Kidney (tissue), 22 donors: ENCODE measurements around the gene NUDT5. TPM values are rescaled to one million over a fixed set of nuclear protein-coding genes. Genes with fewer than 3 reads are reported as not detected.

Source experiments
- DNase-seq, 5 donors: peaks; one replicate each; pipeline ENCODE4 v3.0.0-alpha.2; 2013 to 2020
- FAIRE-seq: peaks from 2 replicates; lab custom pipeline; 2012; peaks lifted over from hg19 to GRCh38; lab: Jason Lieb, UNC
- H3K27ac ChIP-seq, 2 donors: one replicate each; pipeline ENCODE4 v1.7.0; 2013; ENCODE audit warnings: low read depth in 2 of 2, low read length in 2 of 2, inconsistent platforms in 1 of 2
- H3K27me3 ChIP-seq: one replicate; pipeline ENCODE4 v1.7.1; 2013; ENCODE audit warnings: low read length, inconsistent platforms; ENCODE audit not compliant: control insufficient read depth, insufficient read depth
- H3K36me3 ChIP-seq, 3 donors: one replicate each; pipeline versions ENCODE4 v1.7.0 to v1.7.1; 2013; ENCODE audit warnings: low read length in 3 of 3, control low read depth in 1 of 3, inconsistent platforms in 1 of 3; ENCODE audit not compliant: insufficient read depth in 3 of 3, control insufficient read depth in 2 of 3
- H3K4me1 ChIP-seq, 3 donors: one replicate each; pipeline versions ENCODE4 v1.7.0 to v1.7.1; 2013; ENCODE audit warnings: low read length in 3 of 3, inconsistent platforms in 1 of 3, low read depth in 1 of 3; ENCODE audit not compliant: control insufficient read depth in 2 of 3, insufficient read depth in 2 of 3
- H3K4me3 ChIP-seq, 3 donors: one replicate each; pipeline versions ENCODE4 v1.7.0 to v1.8.1; 2013; ENCODE audit warnings: low read length in 3 of 3, control low read depth in 1 of 3, inconsistent platforms in 1 of 3
- H3K9ac ChIP-seq, 3 donors: one replicate each; pipeline versions ENCODE4 v1.7.0 to v1.7.1; 2013; ENCODE audit warnings: low read length in 3 of 3, control low read depth in 1 of 3, inconsistent platforms in 1 of 3
- H3K9me3 ChIP-seq, 3 donors: one replicate each; pipeline versions ENCODE4 v1.7.0 to v1.7.1; 2013; ENCODE audit warnings: low read length in 3 of 3, control low read depth in 1 of 3, inconsistent platforms in 1 of 3; ENCODE audit not compliant: control insufficient read depth in 2 of 3, insufficient read depth in 1 of 3
- intact Hi-C: fragments of 100-400 bp; cut with DNase I; formaldehyde crosslinking; loops from one replicate; pipeline ENCODE4 v1.11.1; 2022
- long read RNA-seq, 10 donors: library from polyadenylated mRNA in 1 of 10; unstranded in 1 of 10; transcript quantifications; one replicate each; pipeline ENCODE4 v2.0.0 and lab custom pipeline, GENCODE V29; 2021 to 2026
- polyA plus RNA-seq: library from polyadenylated mRNA; stranded (reverse); fragments of 350-450 nt; fragmentation: Illumina TruSeq; extraction: RNeasy Lipid Tissue Mini Kit (QIAGEN cat#74804); gene quantifications from one replicate; pipeline ENCODE4 v1.2.3, GENCODE V29; 2014; ENCODE audit warnings: low read depth, low replicate concordance; ENCODE audit not compliant: insufficient read depth
- total RNA-seq: library from RNA; stranded (reverse); fragmentation: NEBNext Ultra II Directional; extraction: Animal tissue kit (Norgen Biotek cat#: 25700); gene quantifications from one replicate; pipeline ENCODE4 v1.2.1, GENCODE V29; 2021
- TF ChIP-seq, protein P1 (sequence below): IDR thresholded peaks from 3 replicates; pipeline ENCODE4 v1.5.1; 2012; ENCODE audit warnings: mild to moderate bottlenecking, moderate library complexity, borderline replicate concordance; ENCODE audit not compliant: insufficient read depth; ENCODE audit errors: extremely low read depth
- donor health status: control.
- donor health status: control.
- donor health status: control.
- donor health status: control.
- donor health status: control.
- donor health status: DM: yes; HTN: yes; CAD: no.
- donor health status: Normal renal cell carcinoma (clear cell type).

The NUDT5 gene
- total RNA-seq (48.3 TPM), polyA plus RNA-seq (78.2 TPM)
- long read RNA-seq, donor 1, partial matches to known transcripts = 0 of 13 reads
- long read RNA-seq, donor 1, other reads (novel, unspliced or antisense) = 13 of 13 reads
- long read RNA-seq, donor 2, partial matches to known transcripts = 0 of 22 reads
- long read RNA-seq, donor 2, other reads (novel, unspliced or antisense) = 21 of 22 reads
- long read RNA-seq, donor 3, partial matches to known transcripts = 0 of 28 reads
- long read RNA-seq, donor 3, other reads (novel, unspliced or antisense) = 28 of 28 reads
- long read RNA-seq, donor 4, partial matches to known transcripts = 0 of 20 reads
- long read RNA-seq, donor 4, other reads (novel, unspliced or antisense) = 20 of 20 reads
- long read RNA-seq, donor 5 = 0 reads
- long read RNA-seq, donor 6, partial matches to known transcripts = 11 of 93 reads
- long read RNA-seq, donor 6, other reads (novel, unspliced or antisense) = 82 of 93 reads
- long read RNA-seq, donor 7, partial matches to known transcripts = 0 of 6 reads
- long read RNA-seq, donor 7, other reads (novel, unspliced or antisense) = 6 of 6 reads
- long read RNA-seq, donor 8, partial matches to known transcripts = 0 of 29 reads
- long read RNA-seq, donor 8, other reads (novel, unspliced or antisense) = 29 of 29 reads
- long read RNA-seq, donor 9, partial matches to known transcripts = 20 of 20 reads
- long read RNA-seq, donor 9, other reads (novel, unspliced or antisense) = 0 of 20 reads
- long read RNA-seq, donor 10, partial matches to known transcripts = 0 of 22 reads
- long read RNA-seq, donor 10, other reads (novel, unspliced or antisense) = 20 of 22 reads

GRCh38 chr10:12195603-12196506 is at the start of gene NUDT5, which contains the start of gene CDC123:
TSS of gene NUDT5 (minus strand) at chr10:12195891. CDS start at chr10:12186291, 9,600 bp downstream.
TSS of gene CDC123 (plus strand) at chr10:12196188. CDS start at chr10:12196246, 58 bp downstream.
- peaks cover 0 to 15% (median 5%) of the 10 kb centered on the region in 3 donors for H3K4me1 ChIP-seq
- H3K9me3 ChIP-seq = no peaks in the 10 kb centered on the region
- intact Hi-C loops = no loop called here
- peak within 1 kb of the TSS; percentile 89 to 100 (median 100) for H3K4me3 ChIP-seq
- DNase-seq (peak; percentile 88 to 96 (median 94)), FAIRE-seq (no peak)
- H3K36me3 ChIP-seq = peaks cover 0 to under 1% (median 0%) of the 10 kb centered on the region in 3 donors
- no peaks in the 10 kb centered on the region for H3K27me3 ChIP-seq
- peak within 1 kb of the TSS; percentile 53 to 99 (median 63) for H3K9ac ChIP-seq
- TF ChIP-seq, protein P1, sequence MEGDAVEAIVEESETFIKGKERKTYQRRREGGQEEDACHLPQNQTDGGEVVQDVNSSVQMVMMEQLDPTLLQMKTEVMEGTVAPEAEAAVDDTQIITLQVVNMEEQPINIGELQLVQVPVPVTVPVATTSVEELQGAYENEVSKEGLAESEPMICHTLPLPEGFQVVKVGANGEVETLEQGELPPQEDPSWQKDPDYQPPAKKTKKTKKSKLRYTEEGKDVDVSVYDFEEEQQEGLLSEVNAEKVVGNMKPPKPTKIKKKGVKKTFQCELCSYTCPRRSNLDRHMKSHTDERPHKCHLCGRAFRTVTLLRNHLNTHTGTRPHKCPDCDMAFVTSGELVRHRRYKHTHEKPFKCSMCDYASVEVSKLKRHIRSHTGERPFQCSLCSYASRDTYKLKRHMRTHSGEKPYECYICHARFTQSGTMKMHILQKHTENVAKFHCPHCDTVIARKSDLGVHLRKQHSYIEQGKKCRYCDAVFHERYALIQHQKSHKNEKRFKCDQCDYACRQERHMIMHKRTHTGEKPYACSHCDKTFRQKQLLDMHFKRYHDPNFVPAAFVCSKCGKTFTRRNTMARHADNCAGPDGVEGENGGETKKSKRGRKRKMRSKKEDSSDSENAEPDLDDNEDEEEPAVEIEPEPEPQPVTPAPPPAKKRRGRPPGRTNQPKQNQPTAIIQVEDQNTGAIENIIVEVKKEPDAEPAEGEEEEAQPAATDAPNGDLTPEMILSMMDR = no peak
- H3K27ac ChIP-seq = peak within 1 kb of the TSS; percentile 86 to 92

DNA sequence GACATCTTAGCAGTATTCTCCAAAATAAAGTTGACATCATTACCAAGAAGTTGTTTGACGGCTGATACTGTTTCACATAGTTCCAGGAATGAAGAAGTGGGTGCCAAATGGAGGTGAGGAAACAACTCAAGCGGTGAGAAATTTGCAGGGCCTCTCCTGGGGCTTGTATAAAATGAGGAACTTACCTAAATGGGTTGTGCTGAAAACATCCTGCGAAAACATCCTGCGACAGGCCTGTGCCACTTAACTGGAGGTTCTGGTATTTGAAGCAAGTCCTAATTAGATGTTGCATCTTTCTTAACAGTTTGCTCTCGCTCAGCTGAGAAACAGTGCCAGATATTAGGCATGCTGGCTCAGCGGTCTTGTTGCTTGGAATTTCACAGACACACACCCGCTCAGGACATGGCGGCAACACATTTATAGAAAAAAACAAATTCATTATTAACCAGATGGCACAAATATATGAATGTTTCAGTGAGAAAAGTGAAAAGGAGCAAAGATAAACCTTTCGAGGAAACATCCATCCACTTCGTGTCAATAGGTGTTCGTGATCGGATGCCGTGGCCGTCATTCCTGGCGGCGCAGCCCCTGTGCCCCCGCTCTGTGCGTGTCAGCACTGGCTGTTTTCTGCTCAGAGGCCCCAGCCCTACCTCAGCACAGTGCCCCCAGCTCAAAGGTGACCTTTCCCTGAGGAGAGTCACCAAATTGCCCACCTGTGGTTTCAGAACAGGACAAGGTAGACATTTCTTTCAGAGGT is 48.4 kb upstream of the NUDT5 start:
- H3K27me3 ChIP-seq = no peaks in the 10 kb centered on the region
- no peaks in the 10 kb centered on the region for H3K4me1 ChIP-seq
- no peak overlapping the region for H3K9ac ChIP-seq
- TF ChIP-seq, protein P1 = no peak
- peaks cover 6 to 25% (median 12%) of the 10 kb centered on the region in 3 donors for H3K36me3 ChIP-seq
- DNase-seq (no peak), FAIRE-seq (no peak)
- H3K9me3 ChIP-seq = no peaks in the 10 kb centered on the region
- intact Hi-C loops = no loop called here
- no peak overlapping the region for H3K27ac ChIP-seq
- H3K4me3 ChIP-seq = no peak overlapping the region
